ENCODE data around the gene SLC66A2.

SLC66A2 gene

DNA sequence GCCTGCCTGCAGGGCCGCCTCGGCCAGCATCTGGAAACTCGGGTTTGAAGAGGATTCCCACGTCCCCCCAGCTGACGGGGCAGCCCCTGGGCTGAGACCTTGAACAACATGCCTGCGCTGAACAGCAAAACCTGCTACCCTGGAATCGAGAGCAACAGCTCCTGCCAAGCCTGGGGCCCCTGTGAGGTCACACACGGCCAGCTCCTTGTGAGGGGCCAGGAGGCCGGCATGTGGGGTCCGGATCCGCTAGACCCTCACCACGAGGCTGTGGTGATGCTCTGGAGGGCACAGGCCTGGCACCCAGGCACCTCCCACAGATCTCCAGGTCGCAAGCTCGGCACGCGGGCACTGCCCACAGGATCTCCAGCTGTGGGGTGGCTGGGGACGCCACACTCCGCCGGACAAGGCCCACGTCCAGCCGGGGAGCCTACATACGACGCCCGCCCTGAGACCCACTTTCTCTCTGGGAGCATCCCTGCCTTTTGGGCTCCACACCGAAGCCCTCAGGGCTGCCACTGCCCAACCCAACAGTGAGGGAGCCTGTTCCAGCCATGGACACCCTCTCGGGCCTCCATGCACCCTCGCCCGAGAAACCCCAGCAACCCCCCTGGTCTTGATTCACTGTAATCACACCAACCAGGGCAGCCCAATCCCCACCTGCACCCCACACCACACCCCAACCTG, 34.1 kb downstream of the SLC66A2 start:
- no peak for DNase-seq

GRCh38 chr18:79916546-79917168, 34.8 kb downstream of the SLC66A2 start:
- DNase-seq, result no peak

- no peak for DNase-seq
Measured at GRCh38 chr18:79916128-79916494, 35.3 kb downstream of the SLC66A2 start.

DNA sequence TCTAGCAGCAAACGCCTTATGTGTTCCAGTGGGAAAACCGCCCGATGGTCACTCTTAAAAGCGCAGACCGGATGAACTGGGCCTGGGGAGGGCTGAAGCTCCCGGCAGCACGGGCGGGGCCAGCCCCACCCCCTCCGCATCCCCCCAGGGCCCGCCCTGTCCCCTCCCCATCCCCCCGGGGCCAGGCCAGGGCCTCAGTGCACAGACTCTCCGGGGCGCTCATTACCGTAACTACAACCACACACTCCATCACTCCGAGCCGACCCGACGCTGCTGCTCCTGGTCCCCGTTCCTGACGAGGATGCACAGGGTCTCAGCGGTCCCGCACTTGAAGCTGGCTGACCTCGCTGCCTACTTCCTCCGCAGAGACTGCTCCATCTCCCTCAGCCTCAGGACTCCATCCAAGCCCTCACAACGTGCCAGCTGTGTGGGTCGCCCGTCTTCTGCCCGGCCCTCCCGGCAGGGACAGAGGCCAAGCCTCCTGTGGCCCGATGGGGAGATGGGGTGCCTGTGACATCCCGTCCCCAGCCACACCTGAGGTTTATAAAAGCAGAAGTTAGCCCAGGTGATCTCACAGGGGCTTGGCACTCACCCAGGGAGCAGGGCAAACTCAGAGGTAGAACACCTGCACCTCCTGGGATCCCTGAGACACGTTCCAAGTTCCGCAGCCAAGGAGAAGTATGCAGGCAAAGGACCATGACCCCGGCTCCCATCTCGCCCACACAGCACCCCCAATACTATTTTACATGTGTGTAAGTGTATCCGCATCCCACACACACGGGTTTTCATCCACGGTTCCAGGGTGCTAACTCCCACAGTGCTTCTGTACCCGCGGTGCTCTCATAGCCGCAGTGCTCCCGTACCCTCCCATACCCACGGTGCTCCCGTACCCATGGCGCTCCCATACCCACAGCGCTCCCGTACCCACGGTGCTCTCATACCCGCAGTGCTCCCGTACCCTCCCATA, 36.0 kb downstream of the SLC66A2 start:
- no peak for DNase-seq

GRCh38 chr18:79914614-79915160, 36.8 kb downstream of the SLC66A2 start:
- no peak for DNase-seq

GRCh38 chr18:79912994-79913831, 38.2 kb downstream of the SLC66A2 start:
- DNase-seq, result no peak

- DNase-seq, result no peak
Measured at GRCh38 chr18:79912409-79912991, 39.0 kb downstream of the SLC66A2 start.

- DNase-seq, result no peak
Measured at GRCh38 chr18:79911344-79912270, 39.8 kb downstream of the SLC66A2 start.

GRCh38 chr18:79910563-79911343, 40.7 kb downstream of the SLC66A2 start:
- DNase-seq, result no peak

DNA sequence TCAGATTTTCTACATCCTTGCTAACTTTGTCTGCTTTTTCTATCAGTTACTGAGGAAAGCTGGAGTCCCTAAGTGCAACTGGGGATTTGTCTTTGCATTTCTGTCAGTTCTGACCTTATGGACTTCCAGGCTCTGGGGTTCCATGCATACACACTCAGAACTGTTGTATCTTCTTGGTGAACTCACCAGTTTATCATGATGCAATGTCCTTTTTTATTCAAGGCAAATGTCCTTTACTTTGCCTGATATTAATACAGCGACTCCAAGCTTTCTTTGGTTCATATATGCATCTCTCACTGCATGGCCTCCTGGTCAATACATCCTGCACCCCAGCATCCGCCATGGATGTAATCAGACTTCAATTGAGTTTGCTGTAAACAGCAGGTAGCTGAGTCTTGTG, 44.7 kb downstream of the SLC66A2 start:
- no peak for DNase-seq

GRCh38 chr18:79905993-79906392, 45.5 kb downstream of the SLC66A2 start:
- no peak for DNase-seq

GRCh38 chr18:79905389-79905911, 46.0 kb downstream of the SLC66A2 start:
- DNase-seq, result no peak

DNA sequence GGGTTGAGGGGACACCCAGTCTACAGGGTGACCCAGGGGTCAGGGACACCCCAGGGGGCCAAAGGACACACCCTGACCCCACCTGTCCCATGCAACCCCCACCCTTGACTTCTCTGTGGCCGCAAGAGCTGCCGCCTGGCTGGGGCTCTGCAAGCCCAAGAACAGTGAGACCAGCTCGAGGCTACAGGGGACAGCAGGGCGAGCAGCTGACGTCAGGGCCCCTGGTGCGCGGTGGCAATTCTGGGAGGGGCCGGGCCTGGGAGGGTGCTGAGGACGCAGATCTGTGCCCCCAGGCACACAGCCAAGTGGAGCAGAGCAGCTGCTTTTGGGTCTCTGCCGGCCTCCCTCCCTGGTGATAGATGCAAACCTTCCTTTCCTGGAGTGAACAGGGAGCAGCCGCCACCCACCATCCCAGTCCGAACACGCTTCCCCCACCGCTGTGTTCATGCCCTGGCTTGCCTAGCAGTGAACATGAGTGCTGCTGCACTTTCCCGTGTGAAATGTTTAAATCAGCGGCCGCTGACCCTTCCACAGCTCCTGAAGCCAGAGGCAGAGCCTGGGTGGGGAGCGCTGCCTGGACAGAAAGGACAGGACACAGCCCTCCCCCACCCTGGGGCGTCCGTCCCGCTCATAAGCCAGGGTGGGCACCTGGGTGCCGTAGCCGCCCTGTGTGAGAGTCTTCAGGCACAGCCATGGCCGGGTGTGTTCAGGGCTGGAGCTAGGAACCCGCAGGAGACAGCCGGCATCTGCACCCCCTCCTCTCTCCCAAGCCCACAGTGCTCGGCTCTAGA, 46.9 kb downstream of the SLC66A2 start:
- DNase-seq, result no peak

- DNase-seq, result no peak
Measured at GRCh38 chr18:79903787-79904356, 47.6 kb downstream of the SLC66A2 start.

DNA sequence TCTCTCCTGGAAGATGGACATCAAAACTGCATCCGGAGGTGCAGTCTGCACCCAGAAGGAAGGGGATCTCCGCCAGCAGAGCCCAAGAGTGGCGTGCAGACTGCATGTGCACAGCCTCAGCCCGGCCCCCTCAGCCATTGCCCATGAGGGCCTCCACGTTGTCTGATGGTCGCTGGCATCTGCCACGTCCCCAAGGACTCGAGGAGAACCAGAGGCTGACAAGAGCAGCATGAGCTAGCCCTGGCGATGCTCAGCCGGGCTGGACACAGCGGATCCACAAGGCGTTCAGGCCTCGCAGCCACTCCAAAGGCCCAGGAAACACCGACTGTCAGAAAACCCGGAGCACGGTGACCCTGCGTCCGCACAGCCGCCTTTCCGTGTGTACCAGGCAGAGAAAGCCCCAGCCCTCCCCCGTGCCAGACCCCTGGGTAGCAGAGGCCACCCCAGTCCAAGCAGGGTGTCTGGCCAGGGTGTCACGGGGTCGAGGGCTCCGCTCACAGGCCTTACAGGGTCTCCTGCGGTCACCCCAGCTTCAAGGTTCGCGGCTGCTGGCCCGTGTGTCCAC, 48.3 kb downstream of the SLC66A2 start:
- no peak for DNase-seq

GRCh38 chr18:79902640-79903039, 48.8 kb downstream of the SLC66A2 start:
- DNase-seq, result no peak

GRCh38 chr18:79902075-79902474, 49.4 kb downstream of the SLC66A2 start:
- no peak for DNase-seq

DNA sequence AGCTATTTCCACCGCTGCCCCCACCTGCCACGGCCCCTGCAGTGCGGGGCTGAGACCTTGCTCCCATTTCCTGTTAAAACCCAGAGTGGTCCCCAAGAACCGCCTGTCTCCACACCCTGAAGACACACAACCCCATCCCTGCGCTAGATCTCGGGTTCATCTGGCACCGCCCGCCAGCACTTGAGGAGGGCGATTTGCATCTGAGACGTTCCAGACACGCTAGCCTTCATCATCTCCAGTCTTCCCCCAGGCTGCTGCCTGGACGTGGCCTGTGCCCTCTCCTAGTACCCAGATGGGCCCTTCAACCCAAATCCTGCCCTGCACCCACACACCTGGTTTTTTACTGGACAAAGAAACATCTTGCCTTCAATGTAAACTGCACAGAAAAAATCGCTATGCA, 49.8 kb downstream of the SLC66A2 start:
- no peak for DNase-seq
